Gastroesophageal sphincter (tissue), 4 donors: ENCODE results near the gene MET. TPM values are rescaled to one million over a fixed set of nuclear protein-coding genes. Genes with fewer than 3 reads are reported as not detected.

Source experiments
- ATAC-seq: fragments of 150-250 bp; one replicate; pipeline ENCODE4 v1.9.1; 2016; ENCODE audit warnings: mild to moderate bottlenecking, moderate library complexity
- H3K27ac ChIP-seq, 4 donors: fragments of 200-600 bp; sonication (generic) in 3 of 4; 1 replicate in 3 of 4; 2 replicates in 1 of 4; pipeline ENCODE4 v1.5.1; 2016 to 2019
- H3K27me3 ChIP-seq: fragments of 200-600 bp; sonication (generic); one replicate; pipeline ENCODE4 v1.5.1; 2019
- H3K36me3 ChIP-seq, 2 donors: fragments of 200-600 bp; sonication (generic); one replicate each; pipeline ENCODE4 v1.5.1; 2019; ENCODE audit warnings: control low read depth in 1 of 2
- H3K4me1 ChIP-seq, 3 donors: fragments of 200-600 bp; sonication (generic); 1 replicate in 2 of 3; 2 replicates in 1 of 3; pipeline ENCODE4 v1.5.1; 2016 to 2019; ENCODE audit warnings: control low read depth in 2 of 3
- H3K4me3 ChIP-seq, 2 donors: fragments of 200-600 bp; sonication (generic); one replicate each; pipeline ENCODE4 v1.5.1; 2019; ENCODE audit warnings: mild to moderate bottlenecking in 1 of 2, moderate library complexity in 1 of 2
- H3K9me3 ChIP-seq, 3 donors: fragments of 200-600 bp; sonication (generic); one replicate each; pipeline ENCODE4 v1.5.1; 2017 to 2019; ENCODE audit warnings: control low read depth in 2 of 3
- EP300 ChIP-seq: sonication (generic); formaldehyde crosslinking; IDR thresholded peaks from one replicate; pipeline ENCODE4 v1.6.1; 2017; ENCODE audit warnings: antibody characterized with exemption, mild to moderate bottlenecking
- POLR2A ChIP-seq, 2 donors: fragments of 450-650 bp; IDR thresholded peaks; one replicate each; pipeline ENCODE4 v1.6.1; 2017; ENCODE audit warnings: antibody characterized with exemption in 2 of 2, mild to moderate bottlenecking in 2 of 2, moderate library complexity in 1 of 2
- POLR2AphosphoS5 ChIP-seq: sonication (generic); formaldehyde crosslinking; IDR thresholded peaks from one replicate; pipeline ENCODE4 v1.6.1; 2017; ENCODE audit warnings: antibody characterized with exemption
- WGBS, 2 donors: methylation state at CpG; one replicate each; pipeline ENCODE4 v1.1.5; 2018; ENCODE audit warnings: low coverage in 1 of 2; 5-methylcytosine and 5-hydroxymethylcytosine counted together
- total RNA-seq, 4 donors: library from RNA; depleted of rRNA; stranded (reverse); fragments of >200 nt; gene quantifications; one replicate each; pipeline ENCODE4 v1.1.0, GENCODE V29; 2016
- TF ChIP-seq, protein P1 (sequence below), 4 experiments: fragments of 200-600 bp in 2 of 4; fragments of 450-650 bp in 2 of 4; sonication (generic) in 1 of 4; IDR thresholded peaks; one replicate each; pipeline ENCODE4 v1.5.1; 2017 to 2019; ENCODE audit warnings: antibody characterized with exemption in 4 of 4, mild to moderate bottlenecking in 2 of 4, moderate library complexity in 2 of 4

Gene MET
- total RNA-seq, 4 donors from 2014 or later: 5.8 to 27.2 (median 21.3) TPM

DNA sequence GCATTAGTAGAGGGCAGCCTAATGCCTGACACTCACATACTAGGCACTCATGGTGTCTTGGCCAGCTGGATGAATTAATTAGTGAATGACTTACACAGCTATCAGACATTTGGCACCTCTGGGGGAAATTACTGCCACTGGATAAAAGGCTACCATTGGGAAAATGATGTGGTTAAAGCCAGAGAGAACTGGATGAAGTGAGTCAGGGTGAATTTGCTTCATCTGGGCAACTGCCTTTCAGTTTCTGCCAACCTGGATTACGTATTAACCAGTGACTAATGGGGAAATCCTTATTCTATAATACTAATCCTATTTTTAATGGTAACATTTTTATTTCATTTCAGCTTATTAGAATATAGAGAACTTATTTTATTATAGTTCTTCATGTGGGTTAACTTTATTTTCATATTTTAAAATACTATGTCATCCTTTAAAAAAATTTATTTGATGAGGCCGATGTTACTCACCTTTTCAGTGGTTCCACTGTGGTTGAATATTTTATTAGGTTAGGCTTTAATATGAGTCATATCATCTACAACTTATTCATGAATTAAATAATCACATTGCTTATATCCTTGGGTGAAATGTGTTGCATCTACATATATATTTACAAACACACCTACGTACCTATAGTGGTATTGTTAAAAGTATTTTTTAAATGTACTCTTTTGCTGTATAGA lies 104.8 kb downstream of the MET start:
- ATAC-seq: no peak
- peak; percentile 46 for TF ChIP-seq POLR2AphosphoS5
- TF ChIP-seq POLR2A (IDR thresholded peaks at IDR 0.05): no peak
- TF ChIP-seq EP300: no peak
- TF ChIP-seq, protein P1, sequence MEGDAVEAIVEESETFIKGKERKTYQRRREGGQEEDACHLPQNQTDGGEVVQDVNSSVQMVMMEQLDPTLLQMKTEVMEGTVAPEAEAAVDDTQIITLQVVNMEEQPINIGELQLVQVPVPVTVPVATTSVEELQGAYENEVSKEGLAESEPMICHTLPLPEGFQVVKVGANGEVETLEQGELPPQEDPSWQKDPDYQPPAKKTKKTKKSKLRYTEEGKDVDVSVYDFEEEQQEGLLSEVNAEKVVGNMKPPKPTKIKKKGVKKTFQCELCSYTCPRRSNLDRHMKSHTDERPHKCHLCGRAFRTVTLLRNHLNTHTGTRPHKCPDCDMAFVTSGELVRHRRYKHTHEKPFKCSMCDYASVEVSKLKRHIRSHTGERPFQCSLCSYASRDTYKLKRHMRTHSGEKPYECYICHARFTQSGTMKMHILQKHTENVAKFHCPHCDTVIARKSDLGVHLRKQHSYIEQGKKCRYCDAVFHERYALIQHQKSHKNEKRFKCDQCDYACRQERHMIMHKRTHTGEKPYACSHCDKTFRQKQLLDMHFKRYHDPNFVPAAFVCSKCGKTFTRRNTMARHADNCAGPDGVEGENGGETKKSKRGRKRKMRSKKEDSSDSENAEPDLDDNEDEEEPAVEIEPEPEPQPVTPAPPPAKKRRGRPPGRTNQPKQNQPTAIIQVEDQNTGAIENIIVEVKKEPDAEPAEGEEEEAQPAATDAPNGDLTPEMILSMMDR (IDR thresholded peaks at IDR 0.05): no peak
- no peaks in the 10 kb centered on the region for H3K9me3 ChIP-seq
- no peak overlapping the region for H3K4me3 ChIP-seq
- H3K36me3 ChIP-seq: no peaks in the 10 kb centered on the region
- 56 to 75% methylated on average over 3 of the region's 3 CpGs for WGBS, 2 donors
- no peaks in the 10 kb centered on the region for H3K27me3 ChIP-seq
- no peak overlapping the region for H3K27ac ChIP-seq
- peaks cover 0 to 17% (median 2%) of the 10 kb centered on the region in 3 donors for H3K4me1 ChIP-seq

DNA sequence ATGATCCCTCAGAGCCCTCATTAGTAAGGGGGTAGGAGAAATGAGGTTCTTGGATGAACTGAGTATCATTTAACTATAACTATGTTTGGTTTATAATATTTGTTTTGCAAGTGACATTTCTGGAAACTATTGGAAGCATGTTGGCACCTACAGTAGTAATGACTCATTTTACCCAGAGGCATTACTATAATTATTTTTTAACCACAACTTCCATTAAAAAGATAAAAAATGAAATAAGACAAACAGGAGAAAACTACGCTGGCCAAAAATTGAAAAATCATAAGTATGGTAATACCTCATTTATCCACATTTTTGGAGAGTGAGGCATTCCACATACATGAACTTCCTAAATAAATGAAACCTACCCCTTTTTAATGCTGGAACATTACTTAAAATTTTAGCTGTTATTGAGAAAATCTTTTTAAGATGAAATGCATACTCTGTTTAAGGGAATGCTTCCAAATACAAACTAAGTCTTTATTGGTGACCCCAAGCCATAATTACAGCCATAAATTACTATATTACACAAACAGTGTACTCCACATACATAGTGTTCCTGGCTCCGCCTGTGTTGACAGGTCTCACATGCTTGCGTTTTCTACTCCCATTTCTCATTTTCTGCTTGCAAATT lies 105.8 kb downstream of the MET start:
- no peak for ATAC-seq
- Histone ChIP-seq H3K27ac (no peak overlapping the region), H3K4me1 (peaks cover 0 to 17% (median 2%) of the 10 kb centered on the region in 3 donors), H3K4me3 (no peak overlapping the region), H3K27me3 (no peaks in the 10 kb centered on the region), H3K9me3 (no peaks in the 10 kb centered on the region), H3K36me3 (no peaks in the 10 kb centered on the region)
- 22 to 31% methylated on average over 3 of the region's 3 CpGs for WGBS, 2 donors
- TF ChIP-seq, protein P1 (IDR thresholded peaks at IDR 0.05): no peak
- TF ChIP-seq POLR2AphosphoS5 (peak; percentile 41), EP300 (no peak), POLR2A (IDR thresholded peaks at IDR 0.05) (no peak)

GRCh38 chr7:116779216-116779615 lies 107.2 kb downstream of the MET start:
- Histone ChIP-seq H3K27ac (no peak overlapping the region), H3K27me3 (no peaks in the 10 kb centered on the region), H3K9me3 (no peaks in the 10 kb centered on the region), H3K36me3 (no peaks in the 10 kb centered on the region), H3K4me3 (no peak overlapping the region), H3K4me1 (peaks cover 0 to 17% (median 2%) of the 10 kb centered on the region in 3 donors)
- WGBS, 2 donors: 89 to 100% methylated on average over 2 to 4 of the region's 4 CpGs
- no peak for ATAC-seq
- TF ChIP-seq POLR2A (IDR thresholded peaks at IDR 0.05) (no peak), POLR2AphosphoS5 (no peak), EP300 (no peak)
- TF ChIP-seq, protein P1 (IDR thresholded peaks at IDR 0.05): no peak

DNA sequence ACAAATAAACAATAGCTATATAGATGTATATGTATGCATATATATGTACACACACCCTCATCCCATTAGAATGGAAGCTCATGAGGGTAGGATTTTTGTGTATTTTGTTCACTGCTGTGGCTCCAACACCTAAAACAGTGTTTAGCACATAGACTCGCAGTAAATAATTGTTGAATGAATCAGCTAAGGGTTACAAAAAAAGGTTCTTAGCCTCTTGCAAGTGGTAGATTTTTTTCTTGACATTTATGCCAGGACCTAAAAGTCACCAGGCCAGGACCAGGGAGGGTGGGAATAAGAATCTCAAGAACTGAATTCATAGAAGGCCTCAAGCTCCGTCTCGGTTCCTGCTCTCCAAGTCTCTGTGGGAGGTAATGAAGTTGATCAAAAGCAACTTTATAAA lies 107.9 kb downstream of the MET start:
- no peaks in the 10 kb centered on the region for H3K9me3 ChIP-seq
- ATAC-seq: no peak
- TF ChIP-seq POLR2A (IDR thresholded peaks at IDR 0.05): no peak
- TF ChIP-seq EP300: no peak
- TF ChIP-seq, protein P1 (IDR thresholded peaks at IDR 0.05): no peak
- no peak for TF ChIP-seq POLR2AphosphoS5
- H3K4me1 ChIP-seq: peaks cover 0 to 17% (median 2%) of the 10 kb centered on the region in 3 donors
- 91 to 93% methylated on average over 1 to 3 of the region's 3 CpGs for WGBS, 2 donors
- no peak overlapping the region for H3K4me3 ChIP-seq
- no peak overlapping the region for H3K27ac ChIP-seq
- no peaks in the 10 kb centered on the region for H3K36me3 ChIP-seq
- no peaks in the 10 kb centered on the region for H3K27me3 ChIP-seq

- peaks cover 0 to 17% (median 2%) of the 10 kb centered on the region in 3 donors for H3K4me1 ChIP-seq
- H3K4me3 ChIP-seq: no peak overlapping the region
- no peak for ATAC-seq
- H3K9me3 ChIP-seq: no peaks in the 10 kb centered on the region
- no peaks in the 10 kb centered on the region for H3K27me3 ChIP-seq
- no peaks in the 10 kb centered on the region for H3K36me3 ChIP-seq
- WGBS, 2 donors: 40 to 88% methylated on average over 1 of the region's 1 CpG
- TF ChIP-seq EP300 (no peak), POLR2A (IDR thresholded peaks at IDR 0.05) (no peak), POLR2AphosphoS5 (no peak)
- TF ChIP-seq, protein P1 (IDR thresholded peaks at IDR 0.05): no peak
- H3K27ac ChIP-seq: no peak overlapping the region
These were observed 108.5 kb downstream of the MET start for GRCh38 chr7:116780521-116780920.
